ENCODE results near the gene PDZD4. TPM values are rescaled to one million over a fixed set of nuclear protein-coding genes. Genes with fewer than 3 reads are reported as not detected.

PDZD4 gene
- total and polyA plus RNA-seq, 10 of the 15 experiments (the other 5 are each of a cell fraction or from before 2014, with no cell fraction given) = 0.01 to 0.15 (median 0.04) TPM; not detected in 6

- ChIA-PET SMC1A (ENCODE audit: uncharacterized antibody, unreplicated experiment) (no interaction called here), RAD21 (ENCODE audit: unreplicated experiment) (no interaction called here), CTCF (no interaction called here), POLR2A (no interaction called here)
- Histone ChIP-seq H3K4me1 (ENCODE audit: control insufficient read depth, insufficient read depth, low read length) (no peaks in the 10 kb centered on the region), H3K4me3 (no peak overlapping the region), H3K79me2 (ENCODE audit: control insufficient read depth, insufficient read depth, low read length) (no peaks in the 10 kb centered on the region), H4K20me1 (ENCODE audit: control insufficient read depth, insufficient read depth) (no peaks in the 10 kb centered on the region), H3K27me3 (replicated peaks in 1 of 2; ENCODE audit: control insufficient read depth in 2 of 2, insufficient read depth in 2 of 2, low read length in 1 of 2) (no peaks in the 10 kb centered on the region; a peak in 1 of 4 replicates), H3K27ac (ENCODE audit: control insufficient read depth, insufficient read depth) (no peak overlapping the region), H3K4me2 (ENCODE audit: control insufficient read depth, insufficient read depth) (no peak overlapping the region), H3K9ac (ENCODE audit: control insufficient read depth, insufficient read depth, low read length) (no peak overlapping the region), H3K9me3 (replicated peaks; ENCODE audit: control insufficient read depth, insufficient read depth, low read length) (no peaks in the 10 kb centered on the region; the same call in 2 of the 3 replicates), H3K36me3 (ENCODE audit: control insufficient read depth in 2 of 2, insufficient read depth in 2 of 2, low read length in 1 of 2) (no peaks in the 10 kb centered on the region), H2AFZ (ENCODE audit: control insufficient read depth, low read depth, low read length) (no peak overlapping the region)
- no peak for ATAC-seq
- no peak for FAIRE-seq
- no TSS peak for BruUV-seq (replicated peaks)
- 35% methylated on average over 13 of the region's 14 CpGs for WGBS (ENCODE audit: insufficient coverage, insufficient replicate concordance, low lambda C conversion rate, missing lambda C conversion rate)
- no peak for DNase-seq (ENCODE audit: low read depth, low spot score)
- in situ Hi-C loops (cut with MboI) = loop anchor here (25.0 kb wide), 1 partner anchor 625 kb away; the partner anchor contains the start of gene MAGEA1
- TF ChIP-seq ATF7 (IDR thresholded peaks at IDR 0.05; ENCODE audit: low read depth) (no peak), SMAD5 (IDR thresholded peaks at IDR 0.05; ENCODE audit: low read depth) (no peak), NBN (IDR thresholded peaks at IDR 0.05) (no peak), BMI1 (IDR thresholded peaks at IDR 0.05; ENCODE audit: borderline replicate concordance) (no peak), IRF5 (IDR thresholded peaks at IDR 0.05; ENCODE audit: borderline replicate concordance) (no peak), SIN3A (IDR thresholded peaks at IDR 0.05; ENCODE audit: low read depth, low read length) (no peak), TCF12 (IDR thresholded peaks at IDR 0.05; ENCODE audit: low read depth, low read length) (no peak)
- intact Hi-C loops (cut with micrococcal nuclease; ENCODE audit: unreplicated experiment) = no loop called here
Observed at GRCh38 chrX:153812220-153812619, 18.1 kb downstream of the PDZD4 start.

GRCh38 chrX:153807976-153808375 lies 22.4 kb downstream of the PDZD4 start:
- Histone ChIP-seq H4K20me1 (ENCODE audit: control insufficient read depth, insufficient read depth) (no peaks in the 10 kb centered on the region), H3K9me3 (replicated peaks; ENCODE audit: control insufficient read depth, insufficient read depth, low read length) (no peaks in the 10 kb centered on the region; the same call in 2 of the 3 replicates), H3K4me3 (no peak overlapping the region), H3K4me2 (ENCODE audit: control insufficient read depth, insufficient read depth) (no peak overlapping the region), H2AFZ (ENCODE audit: control insufficient read depth, low read depth, low read length) (no peak overlapping the region), H3K27me3 (replicated peaks in 1 of 2; ENCODE audit: control insufficient read depth in 2 of 2, insufficient read depth in 2 of 2, low read length in 1 of 2) (no peaks in the 10 kb centered on the region; a peak in 1 of 4 replicates), H3K36me3 (ENCODE audit: control insufficient read depth in 2 of 2, insufficient read depth in 2 of 2, low read length in 1 of 2) (no peaks in the 10 kb centered on the region), H3K4me1 (ENCODE audit: control insufficient read depth, insufficient read depth, low read length) (no peaks in the 10 kb centered on the region), H3K79me2 (ENCODE audit: control insufficient read depth, insufficient read depth, low read length) (no peaks in the 10 kb centered on the region), H3K27ac (ENCODE audit: control insufficient read depth, insufficient read depth) (no peak overlapping the region), H3K9ac (ENCODE audit: control insufficient read depth, insufficient read depth, low read length) (no peak overlapping the region)
- no peak for TF ChIP-seq SKIL (IDR thresholded peaks at IDR 0.05; ENCODE audit: low read depth, poor library complexity, severe bottlenecking)
- TF ChIP-seq NR2F1 (conservative IDR thresholded peaks at IDR 0.05) = no peak
- no peak for TF ChIP-seq SPI1 (IDR thresholded peaks at IDR 0.05; ENCODE audit: borderline replicate concordance, insufficient read depth, low read depth, low read length)
- TF ChIP-seq PML (IDR thresholded peaks at IDR 0.05; ENCODE audit: low read length) = no peak
- TF ChIP-seq YBX1 (IDR thresholded peaks at IDR 0.05) = no peak
- ChIA-PET CTCF (no interaction called here), SMC1A (ENCODE audit: uncharacterized antibody, unreplicated experiment) (no interaction called here), POLR2A (no interaction called here), RAD21 (ENCODE audit: unreplicated experiment) (no interaction called here)
- no TSS peak for BruUV-seq (replicated peaks)
- FAIRE-seq (no peak), DNase-seq (ENCODE audit: low read depth, low spot score) (no peak), ATAC-seq (no peak)
- intact Hi-C loops (cut with micrococcal nuclease; ENCODE audit: unreplicated experiment) = no loop called here
- WGBS (ENCODE audit: insufficient coverage, insufficient replicate concordance, low lambda C conversion rate, missing lambda C conversion rate) = 66% methylated on average over 19 of the region's 19 CpGs
- in situ Hi-C loops (cut with MboI) = loop anchor here (25.0 kb wide), 1 partner anchor 621 kb away; the partner anchor contains the start of gene MAGEA1

All from GM12878 (cell line).